PC-9 (cell line): ENCODE data around the gene TBX15.

Experiments
- CTCF ChIP-seq: fragments of 200-600 bp; sonication (generic); conservative IDR thresholded peaks from 2 replicates; pipeline ENCODE4 v1.6.1; 2017; ENCODE audit warnings: mixed run types, antibody characterized with exemption, mild to moderate bottlenecking, moderate library complexity
- EZH2 ChIP-seq: fragments of 200-600 bp; sonication (generic); IDR thresholded peaks from 2 replicates; pipeline ENCODE4 v1.8.0; 2017; ENCODE audit warnings: antibody characterized with exemption, low read depth

GRCh38 chr1:118878661-118879060 lies 109.5 kb downstream of the TBX15 start:
- no peak for TF ChIP-seq CTCF
- no peak for TF ChIP-seq EZH2
